ENCODE results near the gene GATA5. TPM values are rescaled to one million over a fixed set of nuclear protein-coding genes. Genes with fewer than 3 reads are reported as not detected.

GATA5 gene
- total and polyA plus RNA-seq, 2 donors = 0.05 to 0.07 TPM

- Histone ChIP-seq H3K27me3 (ENCODE audit: control insufficient read depth in 2 of 2, insufficient read depth in 1 of 2, low read length in 1 of 2) (peaks cover 10 to 46% of the 10 kb centered on the region in 2 donors), H3K4me1 (ENCODE audit: control insufficient read depth in 2 of 2, insufficient read depth in 2 of 2, low read length in 2 of 2) (no peaks in the 10 kb centered on the region), H3K9me3 (ENCODE audit: control insufficient read depth in 2 of 2, insufficient read depth in 1 of 2, low read length in 1 of 2) (no peaks in the 10 kb centered on the region), H3K4me3 (ENCODE audit: low read length in 2 of 2) (no peak overlapping the region), H3K36me3 (ENCODE audit: control insufficient read depth in 2 of 2, insufficient read depth in 2 of 2, low read length in 1 of 2) (no peaks in the 10 kb centered on the region), H3K27ac (ENCODE audit: low read depth in 1 of 2, low read length in 1 of 2) (no peak overlapping the region)
- WGBS = 93% methylated on average over 3 of the region's 3 CpGs
- DNase-seq (ENCODE audit: low read depth in 6 of 9, low spot score in 9 of 9) = no peak
Observed at GRCh38 chr20:62436692-62437091, 39.1 kb downstream of the GATA5 start.

- no peak overlapping the region for H3K27ac ChIP-seq (ENCODE audit: low read depth in 1 of 2, low read length in 1 of 2)
- H3K36me3 ChIP-seq (ENCODE audit: control insufficient read depth in 2 of 2, insufficient read depth in 2 of 2, low read length in 1 of 2) = no peaks in the 10 kb centered on the region
- H3K4me3 ChIP-seq (ENCODE audit: low read length in 2 of 2) = no peak overlapping the region
- H3K27me3 ChIP-seq (ENCODE audit: control insufficient read depth in 2 of 2, insufficient read depth in 1 of 2, low read length in 1 of 2) = peaks cover 10 to 43% of the 10 kb centered on the region in 2 donors
- WGBS = 41% methylated on average over 32 of the region's 32 CpGs
- H3K4me1 ChIP-seq (ENCODE audit: control insufficient read depth in 2 of 2, insufficient read depth in 2 of 2, low read length in 2 of 2) = no peaks in the 10 kb centered on the region
- no peak for DNase-seq (ENCODE audit: low read depth in 6 of 9, low spot score in 9 of 9)
- no peaks in the 10 kb centered on the region for H3K9me3 ChIP-seq (ENCODE audit: control insufficient read depth in 2 of 2, insufficient read depth in 1 of 2, low read length in 1 of 2)
Observed at GRCh38 chr20:62433658-62434497, 41.9 kb downstream of the GATA5 start.

- H3K9me3 ChIP-seq (ENCODE audit: control insufficient read depth in 2 of 2, insufficient read depth in 1 of 2, low read length in 1 of 2) = no peaks in the 10 kb centered on the region
- no peaks in the 10 kb centered on the region for H3K36me3 ChIP-seq (ENCODE audit: control insufficient read depth in 2 of 2, insufficient read depth in 2 of 2, low read length in 1 of 2)
- WGBS = 82% methylated on average over 23 of the region's 23 CpGs
- H3K27me3 ChIP-seq (ENCODE audit: control insufficient read depth in 2 of 2, insufficient read depth in 1 of 2, low read length in 1 of 2) = peaks cover 10 to 49% of the 10 kb centered on the region in 2 donors
- no peak overlapping the region for H3K27ac ChIP-seq (ENCODE audit: low read depth in 1 of 2, low read length in 1 of 2)
- no peaks in the 10 kb centered on the region for H3K4me1 ChIP-seq (ENCODE audit: control insufficient read depth in 2 of 2, insufficient read depth in 2 of 2, low read length in 2 of 2)
- H3K4me3 ChIP-seq (ENCODE audit: low read length in 2 of 2) = no peak overlapping the region
- DNase-seq (ENCODE audit: low read depth in 6 of 9, low spot score in 9 of 9) = no peak
Observed at GRCh38 chr20:62430866-62431447, 44.8 kb downstream of the GATA5 start.

- H3K9me3 ChIP-seq (ENCODE audit: control insufficient read depth in 2 of 2, insufficient read depth in 1 of 2, low read length in 1 of 2) = no peaks in the 10 kb centered on the region
- H3K4me3 ChIP-seq (ENCODE audit: low read length in 2 of 2) = no peak overlapping the region
- 84% methylated on average over 10 of the region's 10 CpGs for WGBS
- H3K27me3 ChIP-seq (ENCODE audit: control insufficient read depth in 2 of 2, insufficient read depth in 1 of 2, low read length in 1 of 2) = peaks cover 10 to 45% of the 10 kb centered on the region in 2 donors
- no peaks in the 10 kb centered on the region for H3K36me3 ChIP-seq (ENCODE audit: control insufficient read depth in 2 of 2, insufficient read depth in 2 of 2, low read length in 1 of 2)
- H3K4me1 ChIP-seq (ENCODE audit: control insufficient read depth in 2 of 2, insufficient read depth in 2 of 2, low read length in 2 of 2) = no peaks in the 10 kb centered on the region
- no peak overlapping the region for H3K27ac ChIP-seq (ENCODE audit: low read depth in 1 of 2, low read length in 1 of 2)
- DNase-seq (ENCODE audit: low read depth in 6 of 9, low spot score in 9 of 9) = no peak
Observed at GRCh38 chr20:62430311-62430853, 45.4 kb downstream of the GATA5 start.

- H3K4me1 ChIP-seq (ENCODE audit: control insufficient read depth in 2 of 2, insufficient read depth in 2 of 2, low read length in 2 of 2) = no peaks in the 10 kb centered on the region
- no peak overlapping the region for H3K4me3 ChIP-seq (ENCODE audit: low read length in 2 of 2)
- 93% methylated on average over 23 of the region's 23 CpGs for WGBS
- H3K27me3 ChIP-seq (ENCODE audit: control insufficient read depth in 2 of 2, insufficient read depth in 1 of 2, low read length in 1 of 2) = peaks cover 10 to 38% of the 10 kb centered on the region in 2 donors
- no peak for DNase-seq (ENCODE audit: low read depth in 6 of 9, low spot score in 9 of 9)
- no peak overlapping the region for H3K27ac ChIP-seq (ENCODE audit: low read depth in 1 of 2, low read length in 1 of 2)
- H3K9me3 ChIP-seq (ENCODE audit: control insufficient read depth in 2 of 2, insufficient read depth in 1 of 2, low read length in 1 of 2) = no peaks in the 10 kb centered on the region
- no peaks in the 10 kb centered on the region for H3K36me3 ChIP-seq (ENCODE audit: control insufficient read depth in 2 of 2, insufficient read depth in 2 of 2, low read length in 1 of 2)
Observed at GRCh38 chr20:62429455-62430310, 46.1 kb downstream of the GATA5 start.

- H3K27ac ChIP-seq (ENCODE audit: low read depth in 1 of 2, low read length in 1 of 2) = no peak overlapping the region
- H3K9me3 ChIP-seq (ENCODE audit: control insufficient read depth in 2 of 2, insufficient read depth in 1 of 2, low read length in 1 of 2) = no peaks in the 10 kb centered on the region
- DNase-seq (ENCODE audit: low read depth in 6 of 9, low spot score in 9 of 9) = no peak
- no peaks in the 10 kb centered on the region for H3K36me3 ChIP-seq (ENCODE audit: control insufficient read depth in 2 of 2, insufficient read depth in 2 of 2, low read length in 1 of 2)
- WGBS = 62% methylated on average over 31 of the region's 31 CpGs
- peaks cover 4 to 30% of the 10 kb centered on the region in 2 donors for H3K27me3 ChIP-seq (ENCODE audit: control insufficient read depth in 2 of 2, insufficient read depth in 1 of 2, low read length in 1 of 2)
- H3K4me3 ChIP-seq (ENCODE audit: low read length in 2 of 2) = no peak overlapping the region
- H3K4me1 ChIP-seq (ENCODE audit: control insufficient read depth in 2 of 2, insufficient read depth in 2 of 2, low read length in 2 of 2) = no peaks in the 10 kb centered on the region
Observed at GRCh38 chr20:62428396-62429295, 47.1 kb downstream of the GATA5 start.

GRCh38 chr20:62428002-62428372 lies 47.8 kb downstream of the GATA5 start:
- WGBS = 92% methylated on average over 10 of the region's 10 CpGs
- H3K27ac ChIP-seq (ENCODE audit: low read depth in 1 of 2, low read length in 1 of 2) = no peak overlapping the region
- H3K27me3 ChIP-seq (ENCODE audit: control insufficient read depth in 2 of 2, insufficient read depth in 1 of 2, low read length in 1 of 2) = peaks cover 0 to 27% of the 10 kb centered on the region in 2 donors
- H3K9me3 ChIP-seq (ENCODE audit: control insufficient read depth in 2 of 2, insufficient read depth in 1 of 2, low read length in 1 of 2) = no peaks in the 10 kb centered on the region
- no peaks in the 10 kb centered on the region for H3K36me3 ChIP-seq (ENCODE audit: control insufficient read depth in 2 of 2, insufficient read depth in 2 of 2, low read length in 1 of 2)
- H3K4me3 ChIP-seq (ENCODE audit: low read length in 2 of 2) = no peak overlapping the region
- H3K4me1 ChIP-seq (ENCODE audit: control insufficient read depth in 2 of 2, insufficient read depth in 2 of 2, low read length in 2 of 2) = no peaks in the 10 kb centered on the region
- no peak for DNase-seq (ENCODE audit: low read depth in 6 of 9, low spot score in 9 of 9)
